CMK (cell line): ENCODE measurements around the gene CYP4F11.
"Not testable (repeated sequence)": the region's sequence is repeated elsewhere in the genome, so short reads cannot be mapped to it uniquely, and the experiment has no call there.

Experiments
- DNase-seq: peaks from one replicate; pipeline ENCODE4 v3.0.0-alpha.2; 2010; ENCODE audit warnings: low read depth

Gene CYP4F11

GRCh38 chr19:15922021-15922420 lies 12.3 kb downstream of the CYP4F11 start:
- no peak for DNase-seq

DNA sequence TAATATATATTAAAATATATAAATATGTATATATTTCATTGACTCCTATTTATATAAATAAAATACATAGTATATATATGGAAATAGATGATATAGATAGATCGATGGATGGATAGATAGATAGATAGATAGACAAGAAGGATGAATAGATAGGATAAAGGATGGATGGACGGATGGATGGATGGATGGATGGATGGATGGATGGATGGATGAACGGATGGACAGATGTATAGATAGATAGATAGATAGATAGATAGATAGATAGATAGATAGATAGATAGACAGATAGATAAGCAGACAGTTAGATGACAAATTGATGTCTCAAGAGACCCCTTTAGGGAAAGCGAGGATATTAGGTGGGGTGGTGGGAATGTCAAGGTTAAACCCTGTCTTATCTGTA lies 15.1 kb downstream of the CYP4F11 start:
- DNase-seq: no peak

DNA sequence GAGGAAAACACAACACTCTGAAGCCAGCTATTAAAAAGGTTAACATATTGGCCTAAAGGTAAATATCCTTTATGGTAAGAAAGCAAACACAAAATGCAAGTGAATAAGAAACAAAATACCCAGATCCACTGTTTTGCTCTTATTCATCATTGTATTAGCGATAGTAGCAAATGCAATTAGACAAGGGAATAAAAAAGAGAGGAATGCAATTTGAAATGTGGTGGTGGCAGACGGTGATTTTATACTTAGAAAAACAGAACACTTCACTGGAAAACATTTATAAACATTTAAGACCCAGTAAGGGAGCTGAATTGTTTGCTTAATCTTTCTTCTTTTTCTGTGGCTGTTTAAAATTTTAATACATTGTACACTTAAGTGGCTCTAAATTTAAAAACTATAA lies 19.2 kb downstream of the CYP4F11 start:
- no peak for DNase-seq

GRCh38 chr19:15913830-15914229 lies 20.5 kb downstream of the CYP4F11 start:
- DNase-seq: no peak

GRCh38 chr19:15913384-15913783 lies 20.9 kb downstream of the CYP4F11 start:
- DNase-seq: no peak

DNA sequence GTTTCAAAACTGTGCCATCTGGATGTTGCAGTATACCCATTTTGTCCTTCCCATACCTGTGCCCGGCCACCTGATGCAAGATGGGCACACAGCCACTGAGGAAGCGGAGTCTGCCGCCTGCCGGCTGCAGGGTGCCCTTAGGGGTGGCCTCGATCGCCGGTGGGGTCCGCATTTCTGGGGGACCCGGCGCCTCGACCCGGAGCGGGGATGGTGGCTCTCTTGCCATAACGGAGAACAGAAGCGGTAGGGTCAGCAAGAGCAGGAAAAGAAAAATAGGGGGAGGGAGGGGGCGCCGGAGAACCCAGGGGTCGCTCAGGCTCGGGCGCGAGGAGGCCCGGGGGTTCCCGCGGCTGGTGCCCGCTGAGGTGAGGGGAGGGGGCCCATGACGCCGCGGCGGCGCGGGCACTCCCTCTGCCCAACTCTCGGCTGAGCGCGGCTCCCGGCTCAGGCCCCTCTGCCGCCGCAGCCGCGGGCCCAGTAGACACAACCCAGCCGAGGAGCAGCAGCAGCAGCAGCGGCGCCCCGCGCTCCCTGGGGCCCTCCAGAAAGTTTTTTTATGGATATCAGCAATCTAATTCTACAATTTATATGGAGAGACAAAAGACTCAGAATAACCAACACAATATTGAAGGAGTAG lies 22.6 kb downstream of the CYP4F11 start:
- no peak for DNase-seq

DNA sequence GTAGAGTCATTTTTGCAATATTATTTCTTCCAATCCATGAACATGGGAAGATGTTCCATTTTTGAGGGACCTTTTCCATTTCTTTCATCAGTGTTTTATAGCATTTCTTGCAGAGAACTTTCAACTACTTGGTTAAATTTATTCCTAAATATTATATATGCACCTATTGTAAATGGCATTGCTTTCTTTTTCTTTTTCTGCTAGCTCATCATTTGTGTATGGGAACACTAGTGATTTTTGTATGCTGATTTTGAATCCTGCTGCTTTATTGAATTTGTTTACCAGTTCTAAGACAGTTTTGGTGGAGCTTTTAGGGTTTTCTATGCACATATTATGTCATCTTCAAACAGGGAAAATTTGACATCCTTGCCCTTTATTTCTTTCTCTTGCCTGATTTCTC lies 29.3 kb downstream of the CYP4F11 start:
- DNase-seq: no peak

DNA sequence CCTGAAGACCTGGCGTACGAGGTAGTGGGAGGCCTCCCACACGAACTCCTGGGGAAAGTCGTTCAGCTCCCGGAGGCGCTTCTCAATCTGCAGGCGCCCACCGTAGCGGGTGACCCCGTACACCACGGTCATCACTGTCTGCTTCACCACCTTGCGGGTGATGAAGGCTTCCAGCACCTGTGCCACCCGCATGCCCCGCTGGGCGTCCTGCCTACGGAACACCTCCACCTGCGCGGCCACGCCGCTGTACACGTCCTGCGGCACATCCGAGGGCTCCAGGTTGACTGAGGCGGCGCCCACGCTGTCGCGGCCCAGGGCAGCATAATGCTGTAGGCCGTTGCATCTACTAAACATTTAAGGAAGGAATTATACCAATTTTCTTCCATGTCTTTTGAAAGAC lies 31.4 kb downstream of the CYP4F11 start:
- DNase-seq: not testable (repeated sequence)

DNA sequence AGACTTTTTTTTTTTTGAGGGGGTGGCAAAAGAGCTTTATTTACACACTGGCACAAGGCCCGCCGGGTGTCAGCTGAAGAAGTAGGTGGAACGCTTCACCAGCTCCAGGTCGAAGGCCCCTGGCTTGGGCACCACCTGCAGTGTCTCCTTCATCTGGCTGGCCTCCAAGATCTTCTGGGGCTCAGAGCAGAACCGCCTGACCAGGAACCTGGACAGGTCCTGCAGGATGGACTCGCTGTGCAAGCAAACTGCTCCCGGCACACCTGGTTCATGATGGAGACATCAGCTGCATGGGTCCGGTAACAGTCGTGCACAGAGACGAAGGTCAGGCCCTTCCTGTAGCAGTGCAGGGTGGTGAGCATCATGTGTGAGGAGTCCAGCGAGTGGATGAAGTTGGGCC lies 32.1 kb downstream of the CYP4F11 start:
- no peak for DNase-seq

DNA sequence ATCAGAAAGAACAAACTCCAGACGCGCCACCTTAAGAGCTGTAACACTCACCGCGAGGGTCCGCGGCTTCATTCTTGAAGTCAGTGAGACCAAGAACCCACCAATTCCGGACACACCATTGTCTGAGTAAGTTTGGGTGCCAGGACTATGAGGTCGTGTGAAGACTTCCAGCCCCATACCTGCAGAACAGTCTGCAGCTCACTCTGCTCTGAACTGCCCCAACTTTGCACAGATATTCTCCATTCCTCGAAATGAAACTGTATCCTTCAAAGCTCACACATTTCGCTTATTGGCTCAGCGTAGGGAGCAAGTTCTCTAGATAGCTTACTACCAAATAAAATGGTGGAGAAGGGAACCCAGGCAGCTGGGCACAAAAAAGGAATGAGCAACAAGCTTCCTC lies 33.8 kb downstream of the CYP4F11 start:
- DNase-seq: no peak

- DNase-seq: not testable (repeated sequence)
Observed at GRCh38 chr19:15900032-15900431, 34.3 kb downstream of the CYP4F11 start.

- DNase-seq: not testable (repeated sequence)
Observed at GRCh38 chr19:15899561-15899960, 34.8 kb downstream of the CYP4F11 start.

- no peak for DNase-seq
Observed at GRCh38 chr19:15897738-15898276, 36.5 kb downstream of the CYP4F11 start, which contains the start of gene CYP4F2. Gene CYP4F2, minus strand, starts transcription at chr19:15898074. Its CDS starts 463 bp downstream, at chr19:15897611.

DNA sequence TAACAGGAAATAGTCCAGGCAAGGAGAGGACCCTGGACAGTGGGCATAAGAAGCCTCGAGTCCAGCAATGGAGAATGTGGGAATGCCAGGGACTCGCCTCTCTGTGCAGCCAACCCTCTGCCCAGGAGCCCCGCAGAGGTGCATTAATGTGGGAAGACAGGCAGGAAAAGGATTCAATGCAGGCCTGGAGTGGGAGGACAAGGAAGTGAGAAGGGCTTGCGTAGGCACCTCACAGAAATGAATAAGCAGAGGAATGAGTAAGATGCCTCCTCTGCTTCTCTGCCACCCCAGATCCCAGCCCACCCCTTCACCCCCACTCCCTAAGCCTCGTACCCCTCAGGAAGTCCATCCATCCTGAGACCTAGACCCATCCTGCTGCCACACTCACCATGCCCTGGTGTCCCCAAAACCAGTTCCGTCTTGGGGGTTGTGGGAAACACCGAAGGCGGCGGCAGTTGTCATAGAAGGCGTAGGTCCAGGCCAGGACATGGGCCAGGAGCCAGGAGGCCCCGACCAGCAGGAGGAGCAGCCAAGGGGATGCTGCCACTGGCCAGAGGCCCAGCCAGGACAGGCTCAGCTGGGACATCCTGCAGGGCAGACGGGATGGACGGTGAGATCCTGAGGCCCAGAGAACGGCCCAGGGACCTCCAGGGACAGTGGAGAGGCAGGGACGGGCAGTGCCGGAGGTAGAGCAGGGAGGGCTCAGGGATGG lies 37.1 kb downstream of the CYP4F11 start:
- DNase-seq: no peak

- DNase-seq: no peak
Observed at GRCh38 chr19:15895876-15896430, 38.4 kb downstream of the CYP4F11 start.

DNA sequence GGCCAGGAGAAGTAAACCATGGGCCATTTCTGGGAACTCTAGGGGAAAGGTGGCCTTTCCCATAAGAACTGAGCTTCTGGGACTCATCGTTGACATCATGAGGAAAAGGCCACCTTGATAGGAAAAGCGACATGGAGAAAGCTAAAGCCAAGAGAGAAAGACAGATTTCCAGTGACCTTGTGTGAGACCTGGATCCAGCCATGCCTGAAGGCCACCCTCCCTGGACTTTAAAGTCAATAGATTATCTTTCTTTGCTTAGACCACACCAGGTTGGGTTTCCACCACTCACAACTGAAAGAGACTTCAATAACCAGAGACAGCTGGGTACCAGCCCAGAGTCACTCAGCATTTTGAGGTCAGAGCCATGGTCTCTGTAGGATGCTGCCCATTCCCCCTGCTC lies 40.0 kb downstream of the CYP4F11 start:
- no peak for DNase-seq

GRCh38 chr19:15893477-15893876 lies 40.9 kb downstream of the CYP4F11 start:
- DNase-seq: no peak

DNA sequence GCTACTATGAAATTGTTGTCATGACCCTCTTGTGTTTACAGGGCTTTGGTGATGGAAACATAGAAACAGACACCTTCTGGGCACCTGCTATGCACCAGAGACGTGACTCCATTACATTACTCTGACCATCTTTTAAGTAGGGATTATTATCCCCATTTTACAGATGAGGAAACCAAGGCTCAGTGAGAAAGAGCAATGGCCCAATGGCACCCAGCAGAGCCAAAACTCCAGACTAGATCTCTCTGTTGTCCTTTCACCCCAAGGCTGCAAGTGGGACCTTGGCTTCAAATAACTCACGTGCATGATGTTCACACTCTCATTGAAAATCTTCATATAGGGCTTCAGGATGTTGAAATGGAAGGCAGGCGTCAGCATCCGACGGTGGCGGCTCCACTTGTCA lies 42.3 kb downstream of the CYP4F11 start:
- DNase-seq: no peak

DNA sequence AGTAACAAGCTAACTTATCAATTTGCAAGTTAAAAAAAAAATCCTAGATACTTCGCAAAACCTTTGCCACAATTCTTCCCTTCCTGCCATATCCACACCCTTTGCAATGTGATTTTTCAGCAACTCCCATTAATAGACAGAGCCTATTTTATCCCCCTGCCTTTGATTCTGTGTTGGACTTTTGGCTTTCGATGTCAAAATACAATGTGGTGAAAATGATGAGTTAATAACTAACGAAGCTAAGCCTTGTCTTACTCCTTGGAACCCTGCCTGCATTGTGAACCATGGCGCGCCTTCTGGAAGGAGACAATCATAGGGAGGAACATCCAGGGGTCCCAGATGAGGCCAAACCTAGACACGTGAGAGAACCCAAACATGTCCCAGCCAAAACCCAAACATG lies 42.9 kb downstream of the CYP4F11 start:
- DNase-seq: no peak

GRCh38 chr19:15889339-15889738 lies 45.0 kb downstream of the CYP4F11 start:
- not testable (repeated sequence) for DNase-seq

DNA sequence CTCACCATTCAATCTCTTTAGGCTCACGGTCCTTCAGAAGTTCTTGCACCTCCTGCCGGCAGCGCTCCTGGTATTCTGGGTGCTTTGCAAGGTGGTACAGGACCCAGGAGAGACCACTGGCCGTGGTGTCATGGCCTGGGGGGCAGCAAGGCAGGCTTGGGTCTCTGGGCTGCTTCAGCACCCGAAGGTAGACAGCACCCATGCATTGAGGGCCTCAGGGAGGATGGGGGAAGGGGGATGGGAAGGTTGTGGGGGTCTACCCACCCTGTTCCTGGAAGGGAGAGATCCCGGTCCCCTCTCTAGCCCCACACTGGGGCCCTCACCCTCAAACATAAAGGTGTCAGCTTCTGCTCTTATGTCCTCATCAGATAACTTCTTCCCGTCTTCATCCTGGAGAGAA lies 48.4 kb downstream of the CYP4F11 start:
- DNase-seq: no peak

GRCh38 chr19:15885167-15885566 lies 49.2 kb downstream of the CYP4F11 start:
- DNase-seq: no peak

DNA sequence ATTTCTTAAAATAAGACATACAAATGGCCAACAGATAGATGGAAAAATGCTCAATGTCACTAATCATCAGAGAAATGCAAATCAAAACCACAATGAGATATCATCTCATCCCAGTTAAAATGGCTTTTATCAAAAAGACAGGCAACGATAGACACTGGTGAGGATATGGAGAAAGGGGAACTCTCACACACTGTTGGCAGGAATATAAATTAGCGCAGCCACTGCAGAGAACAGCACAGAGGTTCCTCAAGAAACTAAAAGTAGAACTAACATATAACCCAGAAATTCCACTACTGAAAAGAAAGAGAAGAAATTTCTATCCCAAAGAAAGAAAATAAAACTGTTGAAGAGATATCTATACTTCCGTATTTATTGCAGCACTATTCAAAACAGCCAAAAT lies 51.0 kb downstream of the CYP4F11 start:
- not testable (repeated sequence) for DNase-seq
